ENCODE results near the gene TMEM236.

- no peak for TF ChIP-seq CTCF (conservative IDR thresholded peaks at IDR 0.05; ENCODE audit: low read length)
- TF ChIP-seq EZH2phosphoT487 (IDR thresholded peaks at IDR 0.05; ENCODE audit: borderline replicate concordance, low read depth, low read length), result no peak
Measured at GRCh38 chr10:17833656-17834055, 81.7 kb downstream of the TMEM236 start.

Data from OCI-LY7 (cell line).